ENCODE data around the gene OLA1.

DNA sequence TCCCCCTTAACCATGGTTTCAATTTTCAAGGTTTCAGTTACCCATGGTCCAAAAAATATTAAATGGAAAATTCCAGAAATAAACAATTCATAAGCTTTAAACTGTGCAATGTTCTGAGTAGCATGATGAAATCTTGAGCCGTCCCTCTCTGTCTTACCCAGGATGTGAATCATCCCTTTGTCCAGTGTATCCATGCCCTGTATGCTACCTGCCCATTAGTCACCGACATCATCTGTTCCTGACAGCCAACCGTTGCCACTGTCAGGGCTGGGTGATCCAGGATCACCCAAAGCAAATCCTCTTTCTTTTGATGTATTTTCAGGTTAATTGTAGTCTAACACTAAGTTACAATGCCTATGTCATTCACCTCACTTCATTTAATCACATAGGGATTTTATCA, 15.7 kb upstream of the OLA1 start:
- TF ChIP-seq CTCF (IDR thresholded peaks at IDR 0.05): no peak
- no peak for TF ChIP-seq POLR2A (IDR thresholded peaks at IDR 0.05)

All from esophagus squamous epithelium (tissue), 4 donors.